GM19043 (cell line): ENCODE data around the gene RALGPS1.

ENCODE experiments used
- ATAC-seq: cut with Tn5 transposase; IDR thresholded peaks from one replicate; pipeline ENCODE4 v1.9.1; 2021; ENCODE audit warnings: low read depth; ENCODE audit not compliant: unreplicated experiment

The RALGPS1 gene

DNA sequence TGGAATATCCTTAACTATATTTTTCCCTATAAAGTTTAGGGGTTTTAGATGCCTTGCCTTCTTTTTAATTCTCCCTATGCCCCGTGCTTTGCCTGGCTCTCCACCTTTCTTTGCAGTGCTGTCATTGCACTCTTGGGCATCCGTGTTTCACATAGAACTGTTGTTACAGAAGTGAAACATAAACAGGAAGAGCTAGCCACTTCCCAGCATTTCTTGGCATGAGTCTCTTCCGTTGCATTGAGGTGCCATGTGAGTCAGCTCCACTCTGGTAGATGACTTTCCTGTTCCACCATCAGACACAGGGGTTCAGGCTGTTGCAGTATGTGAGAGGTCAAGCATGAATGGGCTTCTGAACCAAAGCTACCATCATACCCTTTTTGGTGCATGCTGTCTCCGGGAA lies 134.5 kb downstream of the RALGPS1 start:
- no peak for ATAC-seq

- no peak for ATAC-seq
Observed at GRCh38 chr9:127049581-127049980, 135.0 kb downstream of the RALGPS1 start.

- ATAC-seq = no peak
Observed at GRCh38 chr9:127050152-127050551, 135.6 kb downstream of the RALGPS1 start.

DNA sequence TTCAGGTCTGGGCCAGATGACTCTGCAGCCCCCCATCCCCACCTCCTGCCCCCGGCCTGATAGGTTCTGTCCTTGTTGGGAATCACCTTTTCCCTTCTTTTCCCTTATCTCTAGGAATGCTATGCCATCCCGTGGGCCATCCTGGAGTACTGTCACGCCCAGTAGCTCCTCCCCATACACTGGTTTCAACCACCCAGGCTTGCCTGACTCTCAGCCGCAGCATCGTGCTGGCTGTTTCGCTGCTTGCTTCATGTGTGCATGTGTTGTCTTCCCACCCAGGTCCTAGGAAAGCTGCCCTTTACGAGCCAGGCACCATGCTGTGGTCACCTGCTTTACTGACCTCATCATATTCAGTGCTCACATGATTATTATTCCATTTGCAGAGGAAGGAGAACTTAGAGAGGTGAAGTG lies 136.0 kb downstream of the RALGPS1 start:
- ATAC-seq = no peak

DNA sequence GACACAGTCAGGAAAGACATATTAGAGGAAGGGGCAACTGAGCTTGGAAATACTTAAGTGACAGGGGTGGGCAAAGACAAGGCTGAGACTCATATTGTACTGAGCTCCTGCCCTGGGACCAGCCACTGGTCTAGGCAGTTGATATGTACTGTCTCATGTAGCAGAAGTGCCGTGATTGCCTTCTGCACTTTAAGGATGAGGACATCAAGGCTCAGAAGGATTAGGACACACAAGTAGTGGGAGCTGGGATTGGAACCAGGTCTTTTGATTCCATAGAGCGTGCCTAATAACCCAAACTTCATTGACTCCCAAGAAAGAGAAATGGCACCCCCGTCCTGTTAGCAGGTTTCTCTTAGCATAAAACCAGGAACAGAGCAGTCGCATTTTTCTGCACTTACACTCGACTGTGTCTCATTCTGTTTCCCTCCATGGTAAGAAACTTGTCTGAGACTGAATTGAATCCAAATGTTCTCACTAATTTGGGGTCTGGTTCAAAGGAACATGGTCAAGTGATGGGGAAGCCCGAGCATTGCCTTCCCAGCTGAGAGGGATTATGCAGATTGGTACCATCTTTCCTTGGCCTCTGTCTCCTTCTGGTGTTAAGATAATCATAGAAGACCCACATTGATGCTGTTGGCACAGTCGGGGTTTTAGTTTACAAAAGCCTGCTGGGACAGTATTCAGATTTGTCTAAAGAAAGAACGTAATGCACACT lies 137.5 kb downstream of the RALGPS1 start:
- ATAC-seq = no peak

GRCh38 chr9:127053057-127053821 lies 138.7 kb downstream of the RALGPS1 start:
- ATAC-seq = no peak

GRCh38 chr9:127053960-127054359 lies 139.4 kb downstream of the RALGPS1 start:
- no peak for ATAC-seq

DNA sequence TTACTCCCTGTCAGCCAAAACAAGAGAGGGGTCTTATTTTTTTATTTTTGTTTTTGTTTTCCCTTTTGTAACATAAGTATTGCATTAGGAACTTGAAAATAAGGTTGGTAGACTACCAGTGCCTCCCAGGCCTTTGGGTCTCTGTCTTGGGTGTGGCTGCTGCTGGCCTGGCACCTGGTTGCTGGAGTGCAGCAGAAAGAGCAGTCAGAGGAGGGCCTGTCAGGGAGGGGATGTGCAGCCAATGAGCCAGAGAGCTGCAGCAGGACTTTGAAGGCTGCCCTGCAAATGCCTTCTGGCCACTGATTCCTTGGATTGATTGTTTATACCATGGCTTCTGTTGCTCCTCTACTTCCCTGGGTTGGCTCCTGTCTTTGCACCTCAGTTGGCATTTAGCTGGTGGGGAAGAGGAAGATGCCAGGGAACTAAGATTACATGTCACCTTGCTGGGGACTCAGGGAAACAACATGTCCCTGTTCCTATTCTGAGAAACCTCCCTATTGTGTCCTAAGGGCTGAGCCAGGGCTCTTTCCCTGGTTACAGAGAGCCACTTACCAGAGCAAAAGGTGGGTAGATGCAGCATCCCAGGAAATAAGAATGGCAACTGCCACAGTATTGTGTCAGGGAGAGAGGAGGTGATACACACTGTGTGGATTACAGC lies 141.3 kb downstream of the RALGPS1 start:
- ATAC-seq = no peak

GRCh38 chr9:127056446-127056845 lies 141.9 kb downstream of the RALGPS1 start:
- ATAC-seq = no peak

GRCh38 chr9:127058011-127058644 lies 143.5 kb downstream of the RALGPS1 start:
- ATAC-seq = no peak

GRCh38 chr9:127058645-127059021 lies 144.1 kb downstream of the RALGPS1 start:
- ATAC-seq = no peak

DNA sequence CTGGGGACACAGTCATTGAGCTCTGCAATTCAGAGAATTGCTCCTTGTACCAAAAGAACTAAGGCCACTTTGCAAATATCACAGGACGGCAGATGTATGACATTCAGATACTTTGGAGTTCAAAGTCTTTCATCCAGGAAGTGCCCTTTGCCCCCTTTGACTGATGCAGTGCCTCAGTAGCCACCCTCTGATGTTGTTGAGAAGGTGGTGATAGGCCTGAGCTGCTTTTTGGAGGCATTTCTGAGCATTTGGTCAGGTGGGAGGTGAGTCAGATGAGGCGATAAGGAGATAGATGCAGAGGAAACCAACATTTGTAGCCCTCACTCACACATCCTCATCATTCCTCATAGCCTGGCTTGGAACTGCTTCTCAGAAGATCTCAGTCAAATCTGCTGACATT lies 144.4 kb downstream of the RALGPS1 start:
- no peak for ATAC-seq

DNA sequence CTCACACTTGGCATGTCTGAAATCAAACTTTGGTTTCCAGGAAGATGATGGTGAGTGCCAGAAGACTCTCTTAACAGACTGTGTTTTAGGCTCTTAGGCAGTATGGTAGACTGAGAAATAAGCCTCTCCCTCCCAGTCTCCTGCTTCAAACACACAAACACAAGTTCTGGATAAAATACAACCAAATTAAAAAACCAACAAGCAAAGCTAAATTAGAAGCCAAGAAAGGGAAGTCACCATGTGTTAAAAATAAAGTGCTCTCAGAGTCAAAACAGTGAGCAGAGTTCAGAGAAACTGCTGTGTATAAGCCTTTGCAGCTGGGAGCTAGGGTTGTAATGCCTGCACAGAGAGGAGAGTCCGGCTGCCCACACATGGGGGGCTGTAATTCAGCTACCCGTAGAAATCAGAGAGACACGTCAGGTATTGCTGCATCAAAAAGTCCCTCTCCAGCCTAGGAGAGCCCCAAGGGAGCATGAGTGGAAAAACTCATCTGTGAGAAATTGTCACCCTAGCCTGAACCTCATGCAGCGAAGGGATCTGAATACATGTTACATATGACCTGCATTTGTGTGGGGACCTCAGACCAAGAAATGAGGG lies 145.3 kb downstream of the RALGPS1 start:
- ATAC-seq = no peak

- no peak for ATAC-seq
Observed at GRCh38 chr9:127061411-127061810, 146.8 kb downstream of the RALGPS1 start.

- ATAC-seq = no peak
Observed at GRCh38 chr9:127064335-127064734, 149.8 kb downstream of the RALGPS1 start.

DNA sequence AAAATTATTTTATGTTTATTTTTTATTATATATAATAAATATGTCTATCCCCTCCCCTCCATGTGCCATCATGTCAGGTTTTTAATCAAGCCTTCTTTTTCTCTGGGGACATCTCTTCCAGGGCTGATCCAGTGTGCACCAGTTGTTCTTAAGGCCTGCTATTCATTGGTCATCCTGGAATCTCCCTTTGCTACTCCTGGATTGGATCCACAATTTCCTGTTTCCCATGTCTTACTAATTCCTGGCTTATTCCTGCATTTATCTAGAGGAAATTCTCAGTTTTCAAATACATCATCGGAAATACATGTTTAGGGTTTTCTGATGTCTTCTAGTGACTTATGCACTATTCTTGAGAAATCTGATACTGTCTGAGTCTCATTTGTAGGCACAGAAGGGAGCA lies 151.0 kb downstream of the RALGPS1 start:
- ATAC-seq = no peak

DNA sequence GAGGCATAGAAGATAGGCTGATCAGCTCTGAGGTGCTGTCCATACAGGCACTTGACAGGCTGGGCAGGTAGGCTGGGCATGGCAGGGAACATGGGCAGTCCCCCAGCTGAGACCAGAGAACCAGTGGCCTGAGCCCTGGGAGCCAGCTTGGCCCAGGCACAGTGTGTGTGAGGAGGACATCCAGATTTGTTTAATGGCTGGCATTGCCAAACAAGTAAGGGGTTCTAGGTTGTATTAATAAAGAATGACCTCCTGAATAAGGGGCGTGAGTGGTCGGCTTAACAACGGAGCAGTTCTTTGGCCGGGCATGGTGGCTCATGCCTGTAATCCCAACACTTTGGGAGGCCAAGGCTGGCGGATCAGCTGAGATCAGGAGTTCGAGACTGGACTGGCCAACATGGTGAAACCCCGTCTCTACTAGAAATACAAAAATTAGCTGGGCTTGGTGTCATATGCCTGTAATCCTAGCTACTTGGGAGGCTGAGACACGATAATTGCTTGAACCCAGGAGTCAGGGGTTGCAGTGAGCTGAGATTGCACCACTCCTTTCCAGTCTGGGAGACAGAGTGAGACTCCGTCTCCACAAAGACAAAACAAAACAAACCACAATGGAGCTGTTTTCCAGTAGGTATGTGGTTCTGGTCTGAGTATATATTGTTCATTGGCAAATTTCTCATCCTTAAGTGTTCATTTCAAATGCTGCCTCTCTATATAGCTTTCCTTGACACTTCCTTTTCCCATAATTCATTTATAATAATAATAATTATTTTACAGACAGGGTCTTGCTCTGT lies 151.7 kb downstream of the RALGPS1 start:
- ATAC-seq = no peak

DNA sequence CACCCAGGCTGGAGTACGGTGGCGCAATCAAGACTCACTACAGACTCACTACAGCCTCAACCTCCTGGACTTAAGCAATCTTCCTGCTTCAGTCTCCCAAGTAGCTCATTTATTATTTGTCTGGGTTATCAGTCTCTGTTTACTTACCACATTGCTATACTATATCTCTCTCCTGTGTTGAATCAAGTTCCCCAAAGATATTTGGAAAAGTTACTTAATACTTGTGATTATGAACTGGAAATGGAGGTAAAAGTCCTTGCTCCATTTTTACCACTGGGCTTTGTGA lies 152.2 kb downstream of the RALGPS1 start:
- ATAC-seq = no peak

DNA sequence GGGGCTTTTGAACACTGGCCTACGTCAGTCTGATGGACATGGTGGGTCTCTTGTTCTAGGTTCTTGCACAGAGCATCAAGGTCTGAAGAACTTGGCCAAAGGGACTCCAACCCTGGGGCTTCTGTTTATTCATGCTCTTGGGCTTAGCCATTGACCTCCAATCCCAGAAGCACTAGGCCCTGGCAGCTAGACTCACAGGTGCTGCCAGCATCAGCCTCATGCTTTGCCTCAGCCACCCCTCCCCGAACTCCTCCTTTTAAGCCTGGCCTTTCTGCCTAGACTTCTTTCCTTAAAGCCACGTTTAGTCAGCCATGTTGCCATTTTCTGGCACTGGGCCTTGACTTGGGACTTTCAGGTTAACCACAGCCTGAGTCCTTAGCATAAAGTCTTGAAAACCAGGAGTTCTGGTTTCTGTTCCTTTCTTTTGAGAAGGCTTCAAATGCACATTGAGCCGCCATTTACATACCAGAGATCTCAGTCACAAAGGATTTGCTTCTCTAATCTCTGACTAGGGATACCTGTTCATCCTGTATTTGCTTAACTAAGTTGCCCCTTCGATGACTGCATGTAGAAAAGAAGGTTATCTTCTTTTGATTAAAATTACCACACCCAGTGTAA lies 153.1 kb downstream of the RALGPS1 start:
- no peak for ATAC-seq
